ENCODE measurements around the gene RPRD1B.

The RPRD1B gene

GRCh38 chr20:38136421-38137245, 103.1 kb downstream of the RPRD1B start:
- no peak for DNase-seq (ENCODE audit: low spot score)

- no peak for DNase-seq (ENCODE audit: low spot score)
Observed at GRCh38 chr20:38137441-38138037, 104.0 kb downstream of the RPRD1B start.

- DNase-seq (ENCODE audit: low spot score) = no peak
Observed at GRCh38 chr20:38138086-38138778, 104.7 kb downstream of the RPRD1B start.

- DNase-seq (ENCODE audit: low spot score) = no peak
Observed at GRCh38 chr20:38139156-38139912, 105.8 kb downstream of the RPRD1B start.

DNA sequence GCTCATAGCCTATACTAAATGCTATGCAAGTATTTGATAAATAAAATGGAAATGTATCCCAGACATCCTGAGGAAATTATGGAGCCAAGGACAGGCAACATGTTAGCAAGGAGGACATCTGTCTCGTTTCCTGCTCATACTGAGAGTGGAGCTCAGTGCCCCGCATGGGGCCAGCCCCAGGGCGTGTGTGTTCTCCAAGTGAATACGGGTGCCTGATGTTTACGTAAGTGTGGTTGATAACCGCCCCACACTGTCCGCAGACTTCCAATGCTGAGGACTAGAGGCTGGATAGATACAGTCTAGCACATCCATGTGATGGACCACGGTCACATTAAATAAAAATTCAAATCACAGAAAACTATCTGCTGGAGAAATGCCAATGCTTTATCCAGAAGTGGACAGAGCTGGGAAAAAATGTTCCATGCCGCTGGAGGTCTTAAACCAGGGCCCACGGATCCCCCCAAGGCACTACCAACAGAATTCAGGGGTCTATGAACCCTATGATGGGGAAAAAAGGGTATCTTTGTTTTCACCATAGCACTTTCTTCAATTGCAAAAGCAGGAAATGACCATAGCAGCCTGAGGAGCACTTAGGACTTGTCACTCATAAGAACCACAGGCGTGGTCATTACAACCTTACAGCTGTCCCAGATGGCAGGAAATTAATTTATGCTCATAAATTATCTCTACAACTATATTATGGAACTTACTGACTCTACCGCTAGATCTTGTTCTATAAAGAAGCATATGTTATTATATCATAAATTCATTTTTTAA, 106.6 kb downstream of the RPRD1B start:
- DNase-seq (ENCODE audit: low spot score) = no peak

- no peak for DNase-seq (ENCODE audit: low spot score)
Observed at GRCh38 chr20:38141204-38141888, 107.8 kb downstream of the RPRD1B start.
